Activated T-cell treated with anti-CD3 and anti-CD28 coated beads for 1 hour (primary cell): Measurements from ENCODE around the gene FGF12.

Source experiments
- DNase-seq: peaks from one replicate; pipeline ENCODE4 v3.0.0-alpha.2; 2020; ENCODE audit warnings: low read depth

Gene FGF12

GRCh38 chr3:192496905-192497587 is 230.3 kb downstream of the FGF12 start:
- DNase-seq: no peak

- no peak for DNase-seq
Measured at GRCh38 chr3:192494174-192494573, 233.2 kb downstream of the FGF12 start.

- DNase-seq: no peak
Measured at GRCh38 chr3:192490720-192491119, 236.6 kb downstream of the FGF12 start.

GRCh38 chr3:192489579-192489978 is 237.8 kb downstream of the FGF12 start:
- DNase-seq: no peak

- DNase-seq: no peak
Measured at GRCh38 chr3:192487033-192487432, 240.3 kb downstream of the FGF12 start.

- no peak for DNase-seq
Measured at GRCh38 chr3:192482809-192483208, 244.5 kb downstream of the FGF12 start.

GRCh38 chr3:192482391-192482790 is 244.9 kb downstream of the FGF12 start:
- no peak for DNase-seq

GRCh38 chr3:192481638-192482037 is 245.7 kb downstream of the FGF12 start:
- DNase-seq: no peak

GRCh38 chr3:192467230-192468140 is 259.9 kb downstream of the FGF12 start:
- peak; percentile 17 for DNase-seq

GRCh38 chr3:192449036-192449435 is 278.3 kb downstream of the FGF12 start:
- no peak for DNase-seq

- DNase-seq: no peak
Measured at GRCh38 chr3:192445770-192446644, 281.3 kb downstream of the FGF12 start.

GRCh38 chr3:192444791-192445106 is 282.6 kb downstream of the FGF12 start:
- no peak for DNase-seq

GRCh38 chr3:192444096-192444790 is 283.1 kb downstream of the FGF12 start:
- peak; percentile 7 for DNase-seq

GRCh38 chr3:192435241-192435640 is 292.1 kb downstream of the FGF12 start:
- no peak for DNase-seq

- no peak for DNase-seq
Measured at GRCh38 chr3:192434186-192434585, 293.2 kb downstream of the FGF12 start.

- no peak for DNase-seq
Measured at GRCh38 chr3:192433704-192434103, 293.6 kb downstream of the FGF12 start.

GRCh38 chr3:192422997-192423342 is 304.4 kb downstream of the FGF12 start:
- DNase-seq: no peak

GRCh38 chr3:192422321-192422996 is 304.9 kb downstream of the FGF12 start:
- no peak for DNase-seq

- DNase-seq: no peak
Measured at GRCh38 chr3:192419312-192419711, 308.0 kb downstream of the FGF12 start.

- DNase-seq: no peak
Measured at GRCh38 chr3:192417559-192418055, 309.7 kb downstream of the FGF12 start.

GRCh38 chr3:192417017-192417416 is 310.3 kb downstream of the FGF12 start:
- DNase-seq: no peak
